GM18868 (cell line): Measurements from ENCODE around the gene LTV1.
A peak's percentile ranks its signal among the peaks of the same experiment; 100 is the strongest.

ENCODE experiments used
- ATAC-seq: cut with Tn5 transposase; IDR thresholded peaks from one replicate; pipeline ENCODE4 v1.9.1; 2021; ENCODE audit warnings: mild to moderate bottlenecking, moderate library complexity; ENCODE audit not compliant: unreplicated experiment

The LTV1 gene

GRCh38 chr6:143884216-143884900 is 41.2 kb downstream of the LTV1 start:
- ATAC-seq, result no peak

- ATAC-seq, result no peak
Measured at GRCh38 chr6:143885116-143885515, 42.0 kb downstream of the LTV1 start.

DNA sequence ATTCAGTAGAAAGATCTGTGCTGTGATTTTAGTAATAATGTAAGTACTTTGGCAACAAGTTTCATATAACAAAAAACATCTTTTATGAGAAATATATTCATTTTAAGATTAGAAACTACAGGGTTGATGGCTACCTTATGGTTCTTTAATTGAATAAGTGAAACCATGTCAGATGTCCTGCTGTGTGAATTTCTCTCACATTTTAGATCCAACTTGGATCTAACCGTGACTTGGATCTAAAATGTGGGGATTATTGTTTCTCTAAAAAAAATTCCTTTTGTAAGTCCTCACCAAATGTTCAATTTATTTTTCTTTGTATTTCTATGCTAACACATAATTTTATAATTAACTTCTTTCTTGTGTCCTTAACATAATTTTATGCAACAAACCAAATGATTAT is 51.5 kb downstream of the LTV1 start:
- ATAC-seq, result no peak

DNA sequence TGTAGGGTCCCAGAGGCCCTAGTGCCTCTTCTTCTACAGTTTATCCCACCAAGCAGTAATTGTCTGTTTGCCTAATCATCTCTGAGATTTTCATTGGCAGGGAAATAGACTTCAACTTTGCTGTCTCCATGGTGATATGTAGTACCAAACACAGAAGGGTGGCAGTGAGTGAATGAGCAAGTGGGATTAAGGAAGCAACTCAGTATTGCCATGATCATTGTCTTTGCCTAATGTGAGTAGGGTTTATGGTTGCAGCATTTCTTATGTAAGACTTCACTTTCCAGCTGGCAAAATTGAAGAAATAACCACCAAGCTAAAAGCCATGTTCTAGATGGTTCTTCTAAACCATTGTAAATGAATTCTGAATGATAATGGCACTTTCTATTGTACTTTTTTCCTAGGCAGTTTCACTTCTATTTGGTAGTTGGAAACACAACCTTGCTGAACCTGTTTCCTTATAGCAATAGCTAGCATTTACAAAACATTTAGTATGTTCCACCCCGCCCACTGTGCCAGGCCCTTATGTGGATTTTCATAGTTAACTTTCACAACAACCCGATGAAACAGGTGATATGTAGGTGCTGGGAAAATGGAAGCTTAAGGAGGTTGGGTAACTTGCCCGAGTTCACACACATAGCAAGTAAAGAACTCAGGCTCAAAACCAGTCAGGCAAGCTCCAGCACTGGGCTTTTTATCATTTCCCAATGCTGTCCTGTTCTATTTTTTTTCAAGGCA is 53.2 kb downstream of the LTV1 start:
- no peak for ATAC-seq

- no peak for ATAC-seq
Measured at GRCh38 chr6:143900358-143900757, 57.2 kb downstream of the LTV1 start.

DNA sequence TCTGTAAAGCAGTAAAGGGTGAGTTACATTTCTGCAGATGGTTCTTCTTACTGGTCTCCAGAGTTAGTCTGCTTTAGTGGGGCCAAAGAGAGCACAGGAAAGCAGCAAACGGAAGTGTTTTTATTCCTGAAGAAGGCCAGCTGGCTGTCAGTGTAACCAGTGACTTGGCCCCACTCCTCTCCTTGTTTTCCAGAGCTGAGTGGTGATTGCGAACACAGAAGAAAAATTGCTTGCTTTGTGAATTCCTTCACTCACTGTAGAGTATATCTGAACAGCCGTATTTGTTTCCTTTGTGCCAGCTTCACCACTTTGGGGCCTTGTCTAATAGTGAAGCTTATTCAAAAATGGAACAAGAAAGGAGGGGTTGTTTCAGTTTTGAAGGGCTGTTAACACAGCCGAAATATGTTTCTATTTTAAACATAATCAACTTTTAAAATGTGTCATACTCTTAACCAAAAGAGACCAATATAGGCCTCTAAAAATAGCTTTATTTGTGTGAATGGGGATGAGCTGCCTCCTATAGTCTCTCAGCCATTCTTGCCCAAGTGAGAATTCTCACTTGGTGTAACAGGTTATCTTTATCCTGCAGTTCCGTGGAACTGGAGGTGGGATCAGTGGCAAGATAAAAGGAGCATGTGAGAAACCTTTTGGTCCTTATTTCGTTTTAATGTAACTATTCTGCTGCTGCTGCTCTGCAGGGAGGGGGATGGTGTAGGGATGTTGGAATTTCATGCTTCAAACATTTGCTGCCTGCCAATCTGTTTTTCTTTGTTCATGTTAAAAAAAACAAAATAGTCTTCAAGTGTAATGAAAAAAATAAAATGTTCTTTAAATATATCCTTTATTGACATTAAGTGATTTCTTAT is 59.0 kb downstream of the LTV1 start:
- ATAC-seq, result peak; percentile 96

- no peak for ATAC-seq
Measured at GRCh38 chr6:143902827-143903226, 59.7 kb downstream of the LTV1 start.

GRCh38 chr6:143911028-143911427 is 67.9 kb downstream of the LTV1 start:
- ATAC-seq, result no peak

DNA sequence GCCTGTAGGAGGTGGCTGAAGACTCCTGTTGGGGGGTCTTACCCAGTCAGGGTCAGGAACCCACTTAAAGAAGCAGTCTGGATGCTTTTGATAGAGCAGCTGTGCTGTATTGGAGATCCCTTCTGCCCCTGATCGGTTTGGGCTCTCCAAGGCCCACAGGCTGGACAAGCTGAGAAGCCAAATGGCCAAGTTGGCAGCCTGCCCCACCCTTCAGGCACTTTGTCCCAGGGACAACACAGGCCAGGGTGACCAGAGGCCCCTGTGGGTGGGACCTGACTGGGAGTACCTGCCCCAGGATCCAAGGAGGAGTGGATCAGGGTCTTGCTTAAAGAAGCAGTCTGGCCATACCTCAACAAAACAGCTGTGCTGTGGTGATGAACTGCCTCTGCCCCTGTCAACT is 69.5 kb downstream of the LTV1 start:
- no peak for ATAC-seq
